ENCODE results near the gene C2CD2.

DNA sequence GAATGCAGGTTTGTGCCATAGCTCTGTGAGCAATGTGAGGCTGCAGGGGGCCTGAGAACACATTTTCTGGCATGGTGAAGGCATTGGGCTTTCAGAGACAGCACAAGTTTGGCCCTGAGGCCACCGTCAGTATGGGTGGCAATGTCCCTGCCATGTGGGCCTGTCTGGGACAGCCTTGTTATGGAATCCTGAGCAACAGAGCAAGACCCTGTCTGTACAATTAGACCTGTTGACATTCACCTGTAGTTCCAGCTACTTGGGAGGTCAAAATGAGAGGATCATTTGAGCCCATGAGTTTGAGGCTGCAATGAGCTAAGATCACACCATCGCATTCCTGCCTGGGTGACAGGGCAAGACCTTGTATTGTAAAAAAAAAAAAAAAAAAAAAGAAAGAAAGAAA lies 110.2 kb downstream of the C2CD2 start:
- TF ChIP-seq, protein P1, sequence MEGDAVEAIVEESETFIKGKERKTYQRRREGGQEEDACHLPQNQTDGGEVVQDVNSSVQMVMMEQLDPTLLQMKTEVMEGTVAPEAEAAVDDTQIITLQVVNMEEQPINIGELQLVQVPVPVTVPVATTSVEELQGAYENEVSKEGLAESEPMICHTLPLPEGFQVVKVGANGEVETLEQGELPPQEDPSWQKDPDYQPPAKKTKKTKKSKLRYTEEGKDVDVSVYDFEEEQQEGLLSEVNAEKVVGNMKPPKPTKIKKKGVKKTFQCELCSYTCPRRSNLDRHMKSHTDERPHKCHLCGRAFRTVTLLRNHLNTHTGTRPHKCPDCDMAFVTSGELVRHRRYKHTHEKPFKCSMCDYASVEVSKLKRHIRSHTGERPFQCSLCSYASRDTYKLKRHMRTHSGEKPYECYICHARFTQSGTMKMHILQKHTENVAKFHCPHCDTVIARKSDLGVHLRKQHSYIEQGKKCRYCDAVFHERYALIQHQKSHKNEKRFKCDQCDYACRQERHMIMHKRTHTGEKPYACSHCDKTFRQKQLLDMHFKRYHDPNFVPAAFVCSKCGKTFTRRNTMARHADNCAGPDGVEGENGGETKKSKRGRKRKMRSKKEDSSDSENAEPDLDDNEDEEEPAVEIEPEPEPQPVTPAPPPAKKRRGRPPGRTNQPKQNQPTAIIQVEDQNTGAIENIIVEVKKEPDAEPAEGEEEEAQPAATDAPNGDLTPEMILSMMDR (conservative IDR thresholded peaks at IDR 0.05; ENCODE audit: low read depth, low read length) = no peak
- TF ChIP-seq EZH2 (IDR thresholded peaks at IDR 0.05; ENCODE audit: borderline replicate concordance, low read depth, low read length, poor library complexity, severe bottlenecking) = no peak
